K562 (cell line): ENCODE measurements around the gene NRTN. TPM values are rescaled to one million over a fixed set of nuclear protein-coding genes. Genes with fewer than 3 reads are reported as not detected.

Source experiments
- ATAC-seq: fragments of 200-7000 bp; cut with Tn5 transposase; 3 replicates; pipeline ENCODE4 v1.9.1; 2020; ENCODE audit warnings: moderate library complexity
- BruUV-seq: library from RNA; stranded (reverse); fragments of 400-500 nt; replicated peaks from 2 replicates; lab custom pipeline; 2021; lab: Mats Ljungman, UMichigan
- CTCF ChIA-PET: fragments of 300-600 bp; formaldehyde crosslinking; extraction: SDS; loops from one replicate; lab custom pipeline; 2021; ENCODE audit warnings: low intra/inter-chr PET ratio; lab: Yijun Ruan, JAX
- POLR2A ChIA-PET: fragments of 300-600, 350-650 bp; sonication (Branson Sonifier 250); formaldehyde crosslinking; extraction: SDS; loops from one replicate; lab custom pipeline; 2021; ENCODE audit warnings: antibody characterized with exemption, inconsistent platforms; lab: Yijun Ruan, JAX
- DNase-seq, 4 experiments: peaks; one replicate each; pipeline versions ENCODE4 v3.0.0 to v3.0.0-alpha.2; 2011 to 2018; ENCODE audit warnings: low spot score in 3 of 4, mixed read lengths in 3 of 4; ENCODE audit errors: extremely low read depth in 1 of 4
- FAIRE-seq: peaks from 2 replicates; lab custom pipeline; 2011; peaks lifted over from hg19 to GRCh38; lab: Jason Lieb, UNC
- H2AFZ ChIP-seq: 2 replicates; pipeline ENCODE4 v1.6.0; 2011; ENCODE audit warnings: low read depth, low read length, control low read depth, inconsistent platforms
- H3K27ac ChIP-seq: fragments of 200-600 bp; 3 replicates; pipeline ENCODE4 v1.8.0; 2011; ENCODE audit warnings: low read depth, mild to moderate bottlenecking, control low read depth, inconsistent platforms, low read length, moderate library complexity, mixed read lengths; ENCODE audit errors: extremely low read depth
- H3K27me3 ChIP-seq, 2 experiments: fragments of 300-600 bp in 1 of 2; 2 replicates in 1 of 2; 3 replicates in 1 of 2; pipeline versions ENCODE4 v1.6.0 to v1.8.0; 2011; ENCODE audit warnings: inconsistent platforms in 2 of 2, low read length in 2 of 2, mild to moderate bottlenecking in 1 of 2, mixed read lengths in 1 of 2, moderate library complexity in 1 of 2; ENCODE audit not compliant: control insufficient read depth in 2 of 2, insufficient read depth in 2 of 2
- H3K36me3 ChIP-seq: fragments of 300-600 bp; 3 replicates; pipeline ENCODE4 v1.8.0; 2011; ENCODE audit warnings: mild to moderate bottlenecking, low read length, inconsistent platforms; ENCODE audit not compliant: control insufficient read depth, insufficient read depth
- H3K4me1 ChIP-seq, 2 experiments: fragments of 200-600 bp in 1 of 2; replicated peaks in 1 of 2; 2 replicates in 1 of 2; 3 replicates in 1 of 2; pipeline versions ENCODE4 v1.5.1 to v1.8.0; 2011; ENCODE audit warnings: inconsistent platforms in 2 of 2, low read length in 2 of 2, mild to moderate bottlenecking in 1 of 2, mixed read lengths in 1 of 2, moderate library complexity in 1 of 2; ENCODE audit not compliant: control insufficient read depth in 2 of 2, insufficient read depth in 2 of 2
- H3K4me2 ChIP-seq: 2 replicates; pipeline ENCODE4 v1.6.1; 2011; ENCODE audit warnings: low read length, control low read depth, inconsistent platforms, mixed read lengths; ENCODE audit not compliant: insufficient read depth
- H3K4me3 ChIP-seq: fragments of 200-600 bp; sonication (generic), shearing (Covaris generic); 2 replicates; pipeline ENCODE4 v1.5.1; 2016; ENCODE audit warnings: control low read depth, inconsistent platforms
- H3K79me2 ChIP-seq: fragments of 200-600 bp; 3 replicates; pipeline ENCODE4 v1.8.0; 2011; ENCODE audit warnings: low read length, inconsistent platforms; ENCODE audit not compliant: control insufficient read depth, insufficient read depth
- H3K9ac ChIP-seq, 2 experiments: 2 replicates each; pipeline versions ENCODE4 v1.6.0 to v1.6.1; 2011; ENCODE audit warnings: low read depth in 2 of 2, low read length in 2 of 2, control low read depth in 1 of 2, inconsistent platforms in 1 of 2, mild to moderate bottlenecking in 1 of 2, mixed read lengths in 1 of 2; ENCODE audit not compliant: insufficient read depth in 1 of 2
- H3K9me1 ChIP-seq: one replicate; pipeline ENCODE4 v1.6.0; 2011; ENCODE audit warnings: inconsistent platforms, mild to moderate bottlenecking, low read length, moderate library complexity; ENCODE audit not compliant: control insufficient read depth, insufficient read depth
- H3K9me3 ChIP-seq: replicated peaks from 2 replicates; pipeline ENCODE4 v1.5.1; 2011; ENCODE audit warnings: low read depth, low read length, inconsistent platforms; ENCODE audit not compliant: control insufficient read depth, insufficient read depth
- H4K20me1 ChIP-seq: replicated peaks from 2 replicates; pipeline ENCODE4 v1.6.1; 2011; ENCODE audit warnings: low read length, inconsistent platforms, mixed read lengths; ENCODE audit not compliant: control insufficient read depth, insufficient read depth
- CC2D1A ChIP-seq: fragments of 450-650 bp; IDR thresholded peaks from 2 replicates; pipeline ENCODE4 v1.6.1; 2017; ENCODE audit warnings: mild to moderate bottlenecking
- EGR1 ChIP-seq: fragments of 450-650 bp; conservative IDR thresholded peaks from 2 replicates; pipeline ENCODE4 v1.6.1; 2017; ENCODE audit warnings: mild to moderate bottlenecking
- MTF1 ChIP-seq: fragments of 250-450 bp; sonication (Bioruptor Pico); IDR thresholded peaks from 2 replicates; pipeline ENCODE4 v1.9.0; 2021; ENCODE audit warnings: moderate library complexity, mild to moderate bottlenecking, inconsistent platforms, borderline replicate concordance
- RBM25 ChIP-seq: fragments of 200-400 bp; formaldehyde crosslinking; IDR thresholded peaks from 2 replicates; pipeline ENCODE4 v1.6.1; 2018; ENCODE audit warnings: low read length, low read depth, moderate library complexity; ENCODE audit not compliant: severe bottlenecking
- RBM34 ChIP-seq: fragments of 200-400 bp; formaldehyde crosslinking; IDR thresholded peaks from 2 replicates; pipeline ENCODE4 v1.6.1; 2018; ENCODE audit warnings: low read length, borderline replicate concordance; ENCODE audit not compliant: insufficient read depth
- RCOR1 ChIP-seq, 2 experiments: IDR thresholded peaks; 2 replicates each; pipeline ENCODE4 v1.6.1; 2012; ENCODE audit warnings: low read depth in 2 of 2, low read length in 2 of 2, borderline replicate concordance in 1 of 2, improper control_type of control experiment in 1 of 2
- SPI1 ChIP-seq: IDR thresholded peaks from 2 replicates; pipeline ENCODE4 v1.6.1; 2011; ENCODE audit warnings: low read depth, low read length, control low read depth, borderline replicate concordance
- TEAD1 ChIP-seq, 2 experiments: fragments of 450-650 bp in 1 of 2; sonication (generic) in 1 of 2; formaldehyde crosslinking; IDR thresholded peaks; 2 replicates each; pipeline versions ENCODE4 v1.4.0 to v1.8.0; 2020 to 2022; ENCODE audit warnings: mild to moderate bottlenecking in 2 of 2, missing genetic modification reagents in 1 of 2
- TSHZ1 ChIP-seq: fragments of 250-450 bp; sonication (Bioruptor Pico); IDR thresholded peaks from 2 replicates; pipeline ENCODE4 v1.4.0; 2020; ENCODE audit warnings: mild to moderate bottlenecking, moderate library complexity
- USF2 ChIP-seq: sonication (generic); formaldehyde crosslinking; IDR thresholded peaks from 2 replicates; pipeline ENCODE4 v1.5.0; 2020; ENCODE audit warnings: missing genetic modification reagents
- ZNF12 ChIP-seq: sonication (generic); formaldehyde crosslinking; IDR thresholded peaks from 2 replicates; pipeline ENCODE4 v1.4.0; 2020; ENCODE audit warnings: mild to moderate bottlenecking, missing genetic modification reagents
- WGBS: fragments of 100-300 bp; shearing (Covaris generic); methylation state at CpG from one replicate; pipeline ENCODE4 v1.1.6; 2016; ENCODE audit warnings: low coverage, mixed read lengths; ENCODE audit not compliant: insufficient coverage; ENCODE audit errors: missing lambda C conversion rate; 5-methylcytosine and 5-hydroxymethylcytosine counted together
- in situ Hi-C: fragments of 300-500 bp; cut with MboI; formaldehyde crosslinking; loops from 4 replicates; pipeline ENCODE4 v1.15.0; 2018; ENCODE audit warnings: inconsistent platforms, mixed read lengths
- intact Hi-C: fragments of 100-400 bp; cut with micrococcal nuclease; formaldehyde crosslinking; loops from 2 replicates; pipeline ENCODE4 v1.14.2; 2022
- polyA plus RNA-seq, 8 experiments: library from polyadenylated mRNA; depleted of rRNA in 4 of 8; stranded (reverse) in 5 of 8; unstranded in 3 of 8; fragments of >200 nt; fragmentation: Nextera tagmentation in 2 of 8; fragmentation: Illumina TruSeq in 1 of 8; extraction: Ambion mirVana in 2 of 8; extraction: Trizol in 1 of 8; gene quantifications; 2 replicates each; pipeline versions ENCODE4 v1.2.1 to v1.2.3, GENCODE V29; 2011 to 2014; ENCODE audit warnings: inconsistent platforms in 1 of 8, missing spikeins in 1 of 8
- total RNA-seq, 7 experiments: library from RNA; depleted of rRNA in 6 of 7; stranded (reverse); fragments of >200 nt in 6 of 7; fragmentation: Illumina TruSeq in 2 of 7; extraction: Trizol in 2 of 7; gene quantifications; 2 replicates each; pipeline versions ENCODE4 v1.2.1 to v1.2.3, GENCODE V29; 2011 to 2021; ENCODE audit warnings: low replicate concordance in 1 of 7

Gene NRTN
- total and polyA plus RNA-seq, 9 of the 15 experiments (the other 6 are each of a cell fraction or from before 2014, with no cell fraction given), result 0.62 to 8.1 (median 1.6) TPM; not detected in 2

GRCh38 chr19:5839065-5840017 lies 34.5 kb downstream of the NRTN start, which contains the start of gene FUT6:
FUT6 (minus strand) TSS chr19:5839702; CDS start chr19:5832567, 7,135 bp downstream.
- CTCF ChIA-PET, result no interaction called here
- WGBS, result 50% methylated on average over 8 of the region's 9 CpGs

More at GRCh38 chr19:5839065-5840017, 34.5 kb downstream of the NRTN start, which contains the start of gene FUT6:
- FAIRE-seq (no peak), DNase-seq (no peak), ATAC-seq (no peak)
- peaks cover 18 to 32% of the 10 kb centered on the region in 2 experiments for H3K27me3 ChIP-seq
- H3K27ac ChIP-seq, result no peak within 1 kb of the TSS
- TF ChIP-seq USF2 (CRISPR knock-in tag), result no peak
- TF ChIP-seq MTF1 (CRISPR knock-in tag), result no peak
- TF ChIP-seq CC2D1A, result no peak
- no peak for TF ChIP-seq RCOR1 (IDR thresholded peaks at IDR 0.05; ENCODE audit: borderline replicate concordance in 1 of 2, low read depth in 2 of 2, low read length in 2 of 2)
- no peak for TF ChIP-seq EGR1
- TF ChIP-seq RBM34, result no peak
- TF ChIP-seq SPI1, result peak; percentile 90
- TF ChIP-seq ZNF12 (CRISPR knock-in tag), result no peak
- TF ChIP-seq TEAD1 (CRISPR knock-in tag; IDR thresholded peaks at IDR 0.05), result 0 out of 4 replicates have a peak, but pooled peaks of 1 of the 2 experiments have one; percentile 31
- peak; percentile 38 for TF ChIP-seq RBM25
- TF ChIP-seq TSHZ1 (CRISPR knock-in tag), result no peak
- no peaks in the 10 kb centered on the region for H3K9me1 ChIP-seq
- BruUV-seq, result no TSS peak
- intact Hi-C loops, result no loop called here
- no peak within 1 kb of the TSS for H3K4me2 ChIP-seq
- no peaks in the 10 kb centered on the region for H3K79me2 ChIP-seq
- H4K20me1 ChIP-seq, result no peaks in the 10 kb centered on the region
- no peak within 1 kb of the TSS for H2AFZ ChIP-seq
- H3K4me3 ChIP-seq, result no peak within 1 kb of the TSS
- no peak within 1 kb of the TSS for H3K9ac ChIP-seq
- POLR2A ChIA-PET, result interaction anchor here (0.8 to 1.3 kb wide), 4 partner anchors 10 to 403 kb away, joined by 3 to 6 read pairs (median 4); no protein-coding TSS in a partner anchor
- no peaks in the 10 kb centered on the region for H3K9me3 ChIP-seq
- in situ Hi-C loops, result no loop called here
- H3K36me3 ChIP-seq, result no peaks in the 10 kb centered on the region
- peaks cover 0 to 11% of the 10 kb centered on the region in 2 experiments; a peak in 2 of 5 replicates for H3K4me1 ChIP-seq
